ENCODE measurements around the gene SEMA3G.

DNA sequence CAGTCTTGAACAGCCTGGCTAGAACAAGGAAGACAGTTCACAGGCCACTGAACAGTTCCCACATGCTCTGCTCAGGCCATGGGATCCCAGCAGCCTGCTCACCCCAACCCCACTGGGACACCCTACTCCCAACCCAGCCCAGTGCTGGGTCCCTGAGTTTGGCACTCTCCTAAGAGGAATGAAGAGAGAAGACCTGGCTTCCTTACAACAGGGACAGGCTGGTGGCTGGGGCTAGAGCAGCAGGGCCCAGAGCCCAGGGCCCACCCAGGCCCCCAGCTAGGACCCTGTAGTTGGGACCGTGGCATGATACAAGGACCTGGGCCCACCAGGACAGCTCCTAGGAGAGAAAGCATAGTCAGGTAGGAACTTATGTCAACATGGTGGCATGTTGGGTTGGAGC, 43.4 kb downstream of the SEMA3G start:
- TF ChIP-seq, protein P1, sequence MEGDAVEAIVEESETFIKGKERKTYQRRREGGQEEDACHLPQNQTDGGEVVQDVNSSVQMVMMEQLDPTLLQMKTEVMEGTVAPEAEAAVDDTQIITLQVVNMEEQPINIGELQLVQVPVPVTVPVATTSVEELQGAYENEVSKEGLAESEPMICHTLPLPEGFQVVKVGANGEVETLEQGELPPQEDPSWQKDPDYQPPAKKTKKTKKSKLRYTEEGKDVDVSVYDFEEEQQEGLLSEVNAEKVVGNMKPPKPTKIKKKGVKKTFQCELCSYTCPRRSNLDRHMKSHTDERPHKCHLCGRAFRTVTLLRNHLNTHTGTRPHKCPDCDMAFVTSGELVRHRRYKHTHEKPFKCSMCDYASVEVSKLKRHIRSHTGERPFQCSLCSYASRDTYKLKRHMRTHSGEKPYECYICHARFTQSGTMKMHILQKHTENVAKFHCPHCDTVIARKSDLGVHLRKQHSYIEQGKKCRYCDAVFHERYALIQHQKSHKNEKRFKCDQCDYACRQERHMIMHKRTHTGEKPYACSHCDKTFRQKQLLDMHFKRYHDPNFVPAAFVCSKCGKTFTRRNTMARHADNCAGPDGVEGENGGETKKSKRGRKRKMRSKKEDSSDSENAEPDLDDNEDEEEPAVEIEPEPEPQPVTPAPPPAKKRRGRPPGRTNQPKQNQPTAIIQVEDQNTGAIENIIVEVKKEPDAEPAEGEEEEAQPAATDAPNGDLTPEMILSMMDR (IDR thresholded peaks at IDR 0.05): no peak
- TF ChIP-seq POLR2A (IDR thresholded peaks at IDR 0.05) (no peak), POLR2AphosphoS5 (IDR thresholded peaks at IDR 0.05; ENCODE audit: insufficient read depth in 1 of 2, low read depth in 1 of 2) (no peak)
